VCaP (cell line): ENCODE results near the gene ARL8B.
"Not testable (repeated sequence)": the region's sequence is repeated elsewhere in the genome, so short reads cannot be mapped to it uniquely, and the experiment has no call there.

Experiments used
- H3K27ac ChIP-seq: fragments of 450-650 bp; 2 replicates; pipeline ENCODE4 v1.5.1; 2017
- CTCF ChIP-seq: fragments of 450-650 bp; conservative IDR thresholded peaks from 2 replicates; pipeline ENCODE4 v1.5.1; 2017; ENCODE audit warnings: mild to moderate bottlenecking, moderate library complexity

ARL8B gene

GRCh38 chr3:5122030-5122740, at the start of gene ARL8B:
Gene ARL8B, plus strand, starts transcription at chr3:5122292. Its CDS starts 174 bp downstream, at chr3:5122466.
- H3K27ac ChIP-seq: peak within 1 kb of the TSS; percentile 91
- peak; percentile 100 for TF ChIP-seq CTCF

DNA sequence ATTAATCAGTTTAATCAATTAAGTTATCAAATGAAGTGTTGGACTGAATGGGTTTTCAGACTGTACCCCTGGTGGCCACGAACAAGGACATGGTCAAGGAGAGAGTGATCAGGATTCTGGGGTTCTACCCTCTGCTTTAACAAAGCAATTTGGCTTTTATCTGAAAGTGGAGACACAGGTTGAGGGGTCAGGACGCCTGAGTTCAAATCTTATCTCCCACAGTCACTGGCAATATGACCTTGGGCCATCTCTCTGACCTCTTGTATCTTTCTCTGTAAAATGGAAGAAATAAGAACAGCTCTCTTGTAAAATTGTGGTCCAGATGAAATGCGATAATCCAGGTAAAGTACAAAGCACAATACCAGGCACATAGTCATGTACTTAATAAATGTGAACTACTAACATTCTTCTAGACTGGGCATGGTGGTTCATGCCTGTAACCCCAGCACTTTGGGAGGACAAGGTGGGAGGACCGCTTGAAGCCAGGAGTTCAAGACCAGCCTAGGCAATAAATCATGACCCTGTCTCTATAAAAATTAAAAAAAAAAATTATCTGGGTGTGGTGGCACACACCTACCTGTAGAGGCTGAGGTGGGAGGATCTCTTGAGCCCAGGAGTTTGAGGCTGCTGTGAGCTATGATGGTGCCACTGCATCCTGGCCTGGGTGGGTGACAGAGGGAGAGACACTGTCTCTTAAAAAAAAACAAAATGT, 48.6 kb upstream of the ARL8B start:
- H3K27ac ChIP-seq: no peak overlapping the region
- TF ChIP-seq CTCF: no peak

- no peak overlapping the region for H3K27ac ChIP-seq
- TF ChIP-seq CTCF: no peak
Observed at GRCh38 chr3:5078151-5078550, 43.9 kb upstream of the ARL8B start.

DNA sequence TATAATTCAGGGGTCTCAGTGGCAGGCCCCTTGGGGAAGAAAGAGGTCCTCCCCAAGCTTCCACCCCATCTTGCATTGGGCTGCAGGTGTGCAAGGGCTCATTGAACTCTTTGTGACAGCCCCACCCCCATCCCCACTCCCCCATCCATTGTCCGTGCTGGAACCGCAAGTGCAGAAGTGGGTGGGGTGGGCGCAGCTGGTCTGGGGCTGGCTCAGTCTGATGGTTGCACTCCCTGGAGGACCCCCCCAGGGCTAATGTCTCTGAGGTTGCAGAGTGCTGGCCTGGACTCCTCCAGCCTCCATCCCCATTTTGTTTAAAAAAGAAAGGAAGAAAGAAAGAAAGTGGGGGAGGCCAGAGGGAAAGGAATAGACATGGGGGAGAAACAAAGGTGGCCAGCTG, 42.3 kb upstream of the ARL8B start:
- no peak for TF ChIP-seq CTCF
- H3K27ac ChIP-seq: no peak overlapping the region

GRCh38 chr3:5080779-5081550, 41.1 kb upstream of the ARL8B start:
- TF ChIP-seq CTCF: no peak
- H3K27ac ChIP-seq: no peak overlapping the region

- H3K27ac ChIP-seq: not testable (repeated sequence)
Observed at GRCh38 chr3:5081973-5082788, 39.9 kb upstream of the ARL8B start.

- no peak for TF ChIP-seq CTCF
- no peak overlapping the region for H3K27ac ChIP-seq
Observed at GRCh38 chr3:5082789-5083115, 39.3 kb upstream of the ARL8B start.
